MM.1S (cell line): ENCODE results near the gene HSPB9.
A peak's percentile ranks its signal among the peaks of the same experiment; 100 is the strongest.

ENCODE experiments used
- DNase-seq: peaks from one replicate; pipeline ENCODE4 v3.0.0-alpha.2; 2015
- H2AFZ ChIP-seq: fragments of 300-600 bp; sonication (generic); 2 replicates; pipeline ENCODE4 v1.6.0; 2016; ENCODE audit warnings: antibody characterized with exemption, low read length
- H3F3A ChIP-seq: fragments of 300-600 bp; sonication (generic); 2 replicates; pipeline ENCODE4 v1.6.1; 2016; ENCODE audit warnings: mild to moderate bottlenecking, antibody characterized with exemption, low read length, moderate library complexity, mixed read lengths; ENCODE audit not compliant: insufficient read depth
- H3K27ac ChIP-seq: fragments of 300-600 bp; sonication (generic); 2 replicates; pipeline ENCODE4 v1.5.1; 2016; ENCODE audit warnings: mild to moderate bottlenecking, low read length
- H3K27me3 ChIP-seq: fragments of 300-600 bp; sonication (generic); replicated peaks from 2 replicates; pipeline ENCODE4 v1.6.0; 2016; ENCODE audit warnings: low read length; ENCODE audit not compliant: insufficient read depth
- H3K36me3 ChIP-seq: fragments of 300-600 bp; sonication (generic); replicated peaks from 2 replicates; pipeline ENCODE4 v1.6.1; 2016; ENCODE audit warnings: mild to moderate bottlenecking, low read length, mixed read lengths; ENCODE audit not compliant: insufficient read depth
- H3K4me1 ChIP-seq: fragments of 300-600 bp; sonication (generic); 2 replicates; pipeline ENCODE4 v1.6.1; 2016; ENCODE audit warnings: low read length, mixed read lengths
- H3K4me2 ChIP-seq: fragments of 300-600 bp; sonication (generic); 2 replicates; pipeline ENCODE4 v1.6.0; 2016; ENCODE audit warnings: low read depth, low read length
- H3K4me3 ChIP-seq: fragments of 300-600 bp; sonication (generic); 2 replicates; pipeline ENCODE4 v1.5.1; 2016; ENCODE audit warnings: low read length, mixed read lengths
- H3K79me2 ChIP-seq: fragments of 300-600 bp; sonication (generic); 2 replicates; pipeline ENCODE4 v1.6.1; 2016; ENCODE audit warnings: mixed run types, low read length, mixed read lengths
- H3K9ac ChIP-seq: fragments of 300-600 bp; sonication (generic); 2 replicates; pipeline ENCODE4 v1.6.1; 2016; ENCODE audit warnings: low read length, mixed read lengths
- H3K9me2 ChIP-seq: fragments of 300-600 bp; sonication (generic); replicated peaks from 2 replicates; pipeline ENCODE4 v1.6.1; 2016; ENCODE audit warnings: mild to moderate bottlenecking, low read length, mixed read lengths; ENCODE audit not compliant: insufficient read depth
- H3K9me3 ChIP-seq: fragments of 300-600 bp; sonication (generic); replicated peaks from 2 replicates; pipeline ENCODE4 v1.6.1; 2016; ENCODE audit warnings: mild to moderate bottlenecking, low read length, mixed read lengths; ENCODE audit not compliant: insufficient read depth
- H4K20me1 ChIP-seq: fragments of 300-600 bp; sonication (generic); 2 replicates; pipeline ENCODE4 v1.6.1; 2016; ENCODE audit warnings: mild to moderate bottlenecking, low read length, moderate library complexity, mixed read lengths; ENCODE audit not compliant: insufficient read depth
- CTCF ChIP-seq: fragments of 300-600 bp; sonication (generic); IDR thresholded peaks from 2 replicates; pipeline ENCODE4 v1.5.1; 2016; ENCODE audit warnings: antibody characterized with exemption, low read length, mixed read lengths
- EZH2 ChIP-seq: fragments of 300-600 bp; sonication (generic); optimal IDR thresholded peaks from 2 replicates; pipeline ENCODE3; 2017; ENCODE audit warnings: low read depth, mild to moderate bottlenecking, antibody characterized with exemption, low read length, mixed read lengths
- EZH2phosphoT487 ChIP-seq: fragments of 300-600 bp; sonication (generic); IDR thresholded peaks from 2 replicates; pipeline ENCODE4 v1.6.1; 2018; ENCODE audit warnings: antibody characterized with exemption, low read length

Gene HSPB9

DNA sequence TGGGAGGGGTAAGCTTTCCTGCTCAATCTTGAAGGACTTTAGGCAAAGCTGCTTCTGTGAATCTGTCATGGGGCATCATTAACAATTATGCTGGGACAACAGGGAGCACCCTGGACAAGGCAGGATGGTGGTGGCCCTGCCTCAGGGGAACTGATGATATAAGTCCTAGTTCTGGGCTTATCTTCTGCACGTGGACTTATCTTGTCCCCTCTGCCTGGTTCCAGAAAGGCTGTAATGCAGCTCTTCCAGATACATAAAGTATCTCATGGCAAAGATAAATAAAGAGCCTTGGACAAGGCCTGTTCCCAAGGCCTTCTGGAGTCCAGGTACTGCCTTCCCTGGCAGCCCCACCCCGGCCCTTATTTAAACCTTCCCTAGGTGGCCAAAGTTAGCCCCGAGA lies 18.3 kb upstream of the HSPB9 start:
- Histone ChIP-seq H3K9ac (no peak overlapping the region), H3K27ac (no peak overlapping the region), H4K20me1 (no peaks in the 10 kb centered on the region), H3K4me2 (no peak overlapping the region), H3K79me2 (no peaks in the 10 kb centered on the region), H3K36me3 (no peaks in the 10 kb centered on the region), H3K4me3 (no peak overlapping the region), H3K4me1 (0 out of 2 replicates have a peak, but pooled peaks cover 3% of the 10 kb centered on the region), H3F3A (no peaks in the 10 kb centered on the region), H3K9me3 (no peaks in the 10 kb centered on the region), H3K9me2 (no peaks in the 10 kb centered on the region), H3K27me3 (no peaks in the 10 kb centered on the region), H2AFZ (no peak overlapping the region)
- TF ChIP-seq EZH2phosphoT487 (no peak), CTCF (no peak), EZH2 (no peak)
- no peak for DNase-seq

DNA sequence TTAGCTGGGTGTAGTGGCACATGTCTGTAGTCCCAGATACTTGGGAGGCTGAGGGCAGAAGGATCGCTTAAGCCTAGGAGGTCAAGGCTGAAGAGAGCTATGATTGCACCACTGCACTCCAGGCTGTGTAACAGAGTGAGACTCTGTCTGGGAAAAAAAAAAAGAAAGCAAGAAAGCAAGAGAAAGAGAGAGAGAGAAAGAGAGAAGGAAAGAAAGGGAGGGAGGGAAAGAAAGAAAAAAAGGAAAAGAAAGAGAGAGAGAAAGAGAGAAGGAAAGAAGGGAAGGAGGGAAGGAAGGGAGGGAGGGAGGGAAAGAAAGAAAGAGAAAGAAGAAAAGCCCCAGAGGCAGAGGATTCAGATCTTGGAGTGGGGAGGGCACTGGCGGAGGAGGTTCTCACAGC lies 16.6 kb upstream of the HSPB9 start:
- Histone ChIP-seq H3K9me2 (no peaks in the 10 kb centered on the region), H3K9me3 (no peaks in the 10 kb centered on the region), H3K4me1 (0 out of 2 replicates have a peak, but pooled peaks cover 3% of the 10 kb centered on the region), H3F3A (no peaks in the 10 kb centered on the region), H2AFZ (no peak overlapping the region), H3K27ac (no peak overlapping the region), H4K20me1 (no peaks in the 10 kb centered on the region), H3K4me3 (no peak overlapping the region), H3K36me3 (no peaks in the 10 kb centered on the region), H3K27me3 (no peaks in the 10 kb centered on the region), H3K4me2 (no peak overlapping the region), H3K9ac (no peak overlapping the region), H3K79me2 (no peaks in the 10 kb centered on the region)
- no peak for DNase-seq
- TF ChIP-seq CTCF (no peak), EZH2 (no peak), EZH2phosphoT487 (no peak)

DNA sequence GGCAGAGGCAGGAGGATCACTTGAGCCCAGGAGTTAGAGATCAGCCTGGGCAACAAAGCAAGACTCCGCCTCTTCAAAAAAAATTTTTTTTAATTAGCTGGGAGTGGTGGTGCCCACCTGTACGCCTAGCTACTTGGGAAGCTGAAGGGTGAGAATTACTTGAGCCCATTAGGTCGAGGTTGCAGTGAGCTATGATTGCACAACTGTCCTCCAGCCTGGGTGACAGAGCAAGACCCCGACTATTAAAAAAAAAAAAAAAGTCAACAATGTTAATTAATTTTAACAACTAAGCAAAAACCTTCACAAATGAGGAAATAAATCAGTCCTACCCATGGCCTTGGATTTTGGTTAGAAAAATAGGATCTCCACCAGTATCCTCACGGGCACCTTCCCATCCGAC lies 15.5 kb upstream of the HSPB9 start:
- no peaks in the 10 kb centered on the region for H3K79me2 ChIP-seq
- no peak for DNase-seq
- H3K4me2 ChIP-seq, result peak overlapping the region; percentile 65; the same call in 1 of the 2 replicates
- no peaks in the 10 kb centered on the region for H3K9me3 ChIP-seq
- H3K27me3 ChIP-seq, result no peaks in the 10 kb centered on the region
- H3F3A ChIP-seq, result peaks cover 6% of the 10 kb centered on the region; the same call in 1 of the 2 replicates
- H3K9me2 ChIP-seq, result no peaks in the 10 kb centered on the region
- no peak overlapping the region for H3K9ac ChIP-seq
- TF ChIP-seq CTCF (no peak), EZH2 (no peak), EZH2phosphoT487 (no peak)
- no peaks in the 10 kb centered on the region for H4K20me1 ChIP-seq
- H2AFZ ChIP-seq, result no peak overlapping the region
- H3K36me3 ChIP-seq, result no peaks in the 10 kb centered on the region
- peaks cover 13% of the 10 kb centered on the region for H3K4me1 ChIP-seq
- H3K27ac ChIP-seq, result no peak overlapping the region
- no peak overlapping the region for H3K4me3 ChIP-seq
